DOHH2 (cell line): ENCODE measurements around the gene GBF1.

ENCODE experiments used
- CTCF ChIP-seq: fragments of 200-600 bp; sonication (generic); IDR thresholded peaks from one replicate; pipeline ENCODE4 v1.5.1; 2014; ENCODE audit warnings: antibody characterized with exemption, mild to moderate bottlenecking, low read depth, low read length; ENCODE audit not compliant: poor library complexity, severe bottlenecking
- EZH2phosphoT487 ChIP-seq: fragments of 200-600 bp; sonication (generic); IDR thresholded peaks from 2 replicates; pipeline ENCODE4 v1.6.1; 2017; ENCODE audit warnings: borderline replicate concordance, mild to moderate bottlenecking, antibody characterized with exemption, low read length, moderate library complexity, mixed read lengths

- TF ChIP-seq CTCF (no peak), EZH2phosphoT487 (no peak)
Measured at GRCh38 chr10:102286216-102286615, 40.9 kb downstream of the GBF1 start.
